ENCODE results near the gene TBC1D25.

TBC1D25 gene

DNA sequence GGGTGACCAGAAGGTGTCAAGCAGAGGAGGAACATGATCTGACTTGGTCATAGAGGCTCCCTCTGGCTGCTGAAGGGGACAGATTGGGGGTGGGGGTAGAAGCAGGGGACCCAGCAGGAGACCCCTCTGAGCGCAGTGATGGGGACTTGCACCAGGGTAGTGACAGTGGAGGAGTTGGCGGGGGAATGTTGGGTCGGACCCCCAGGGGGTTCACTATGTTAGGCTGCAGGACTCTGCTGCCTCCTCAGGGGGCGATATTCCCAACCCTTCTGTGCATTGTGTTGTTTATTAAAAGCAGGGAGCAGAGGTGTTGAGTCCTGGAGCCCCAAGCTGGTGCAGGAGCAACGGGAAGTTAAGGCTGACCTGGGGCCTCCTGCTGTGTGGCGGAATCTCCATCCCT is 66.6 kb downstream of the TBC1D25 start:
- DNase-seq = no peak

GRCh38 chrX:48611703-48612102 is 72.2 kb downstream of the TBC1D25 start:
- no peak for DNase-seq

Data from suppressor macrophage treated with lipopolysaccharide for 4 hours (primary cell).